Muscle layer of duodenum (tissue), 2 donors: Measurements from ENCODE around the gene RPL29.
"Not testable (repeated sequence)": the region's sequence is repeated elsewhere in the genome, so short reads cannot be mapped to it uniquely, and the experiment has no call there.

ENCODE experiments used
- H3K27ac ChIP-seq: one replicate; pipeline ENCODE4 v1.7.0; 2013; ENCODE audit warnings: mild to moderate bottlenecking, low read length
- H3K27me3 ChIP-seq: one replicate; pipeline ENCODE4 v1.7.0; 2013; ENCODE audit warnings: low read depth, mild to moderate bottlenecking, control low read depth, low read length
- H3K36me3 ChIP-seq, 2 donors: one replicate each; pipeline ENCODE4 v1.7.0; 2013; ENCODE audit warnings: low read length in 2 of 2, control low read depth in 1 of 2, mild to moderate bottlenecking in 1 of 2; ENCODE audit not compliant: insufficient read depth in 2 of 2, control insufficient read depth in 1 of 2
- H3K4me1 ChIP-seq, 2 donors: one replicate each; pipeline ENCODE4 v1.7.0; 2013; ENCODE audit warnings: low read length in 2 of 2, mild to moderate bottlenecking in 2 of 2, control low read depth in 1 of 2, moderate library complexity in 1 of 2; ENCODE audit not compliant: insufficient read depth in 2 of 2, control insufficient read depth in 1 of 2
- H3K4me3 ChIP-seq, 2 donors: one replicate each; pipeline ENCODE4 v1.7.0; 2013; ENCODE audit warnings: low read length in 2 of 2, low read depth in 1 of 2, mild to moderate bottlenecking in 1 of 2
- H3K9me3 ChIP-seq, 2 donors: one replicate each; pipeline ENCODE4 v1.7.0; 2013; ENCODE audit warnings: low read length in 2 of 2, control low read depth in 1 of 2, mild to moderate bottlenecking in 1 of 2; ENCODE audit not compliant: control insufficient read depth in 1 of 2
- donor health status: healthy.

Gene RPL29

DNA sequence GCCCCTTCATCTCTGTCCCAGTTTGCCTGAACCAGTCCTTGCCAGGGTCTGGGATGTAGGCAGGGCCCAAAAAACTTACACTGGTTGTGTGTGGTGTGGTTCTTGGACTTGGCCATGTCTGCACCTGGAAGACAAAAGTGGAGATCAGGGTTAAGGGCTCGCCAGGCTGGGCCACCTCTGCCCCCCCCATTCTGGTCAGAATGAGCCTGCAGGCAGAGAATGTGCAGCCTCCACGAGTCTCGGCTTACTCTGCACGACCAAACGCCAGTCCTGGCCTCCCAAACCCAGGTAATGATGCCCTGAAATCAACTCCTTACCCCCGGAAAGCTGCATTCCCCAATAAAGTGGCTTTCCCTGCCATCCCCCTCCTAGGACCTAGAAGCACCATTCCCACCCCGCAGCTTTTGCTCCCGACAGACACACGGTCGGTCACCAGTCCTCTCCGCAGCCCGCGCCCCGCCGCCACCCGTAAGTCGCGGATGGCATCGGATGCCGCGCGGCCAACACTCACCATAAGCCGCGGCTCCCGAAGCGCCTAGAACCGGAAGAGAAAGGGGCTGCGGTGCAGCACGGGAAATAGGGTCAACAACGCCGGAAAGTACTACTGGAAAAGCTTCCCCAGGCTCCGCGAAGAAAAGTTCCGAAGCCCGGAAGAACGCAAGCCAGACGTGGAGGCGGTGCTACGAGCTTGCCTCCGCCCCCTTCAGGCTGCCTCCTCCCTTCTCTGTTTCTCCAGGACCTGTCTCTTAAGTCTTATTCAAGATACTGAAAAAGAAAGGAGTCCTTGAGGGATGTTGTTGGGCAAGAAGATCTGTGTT lies at the start of gene RPL29:
Gene RPL29, minus strand, starts transcription at position 550 of the 818 bp plus-strand sequence. Its CDS starts 434 bp downstream, at position 116.
- peaks cover 17 to 31% of the 10 kb centered on the region in 2 donors for H3K36me3 ChIP-seq
- H3K27ac ChIP-seq, result peak within 1 kb of the TSS; percentile 91
- H3K27me3 ChIP-seq, result no peaks in the 10 kb centered on the region
- no peaks in the 10 kb centered on the region for H3K9me3 ChIP-seq
- peak within 1 kb of the TSS; percentile 86 to 93 for H3K4me3 ChIP-seq
- H3K4me1 ChIP-seq, result peaks cover 12 to 14% of the 10 kb centered on the region in 2 donors

DNA sequence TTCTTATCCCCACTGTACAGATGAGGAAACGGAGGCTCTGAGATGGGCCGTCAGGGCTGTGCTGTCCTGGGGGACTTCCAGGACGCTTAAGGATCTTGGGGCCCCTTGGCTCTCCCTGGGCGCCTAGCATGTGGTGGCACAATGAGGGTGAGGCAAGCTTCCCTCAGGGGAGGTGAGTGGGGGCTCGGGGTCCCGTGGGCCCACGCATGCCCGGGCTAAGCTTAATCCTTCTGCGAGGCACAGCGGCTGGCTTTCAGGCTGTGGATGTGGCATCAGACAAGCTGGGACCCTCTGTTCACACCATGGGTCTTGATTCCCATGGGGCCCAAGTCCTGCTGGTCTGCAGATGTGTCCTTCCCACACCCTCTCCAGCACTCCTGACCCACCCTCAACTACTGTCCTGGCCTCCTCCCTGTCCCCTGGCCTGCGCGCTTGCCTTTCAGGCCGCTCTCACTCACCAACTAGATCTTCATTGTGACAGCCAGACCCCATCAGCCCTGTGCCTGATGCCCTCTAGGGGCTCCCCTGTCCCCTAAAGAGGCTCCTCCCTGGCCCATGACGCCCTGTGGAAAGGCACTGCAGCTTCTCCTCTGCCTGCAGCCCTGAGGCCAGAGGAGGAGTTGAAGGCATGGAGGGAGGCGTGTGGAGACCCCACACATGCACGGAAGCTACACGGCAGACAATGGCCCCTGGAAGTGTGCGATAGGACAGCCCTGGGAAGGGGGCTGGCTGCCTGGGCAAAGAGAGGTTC lies 49.3 kb upstream of the RPL29 start:
- H3K4me1 ChIP-seq, result peaks cover 0 to 13% of the 10 kb centered on the region in 2 donors

DNA sequence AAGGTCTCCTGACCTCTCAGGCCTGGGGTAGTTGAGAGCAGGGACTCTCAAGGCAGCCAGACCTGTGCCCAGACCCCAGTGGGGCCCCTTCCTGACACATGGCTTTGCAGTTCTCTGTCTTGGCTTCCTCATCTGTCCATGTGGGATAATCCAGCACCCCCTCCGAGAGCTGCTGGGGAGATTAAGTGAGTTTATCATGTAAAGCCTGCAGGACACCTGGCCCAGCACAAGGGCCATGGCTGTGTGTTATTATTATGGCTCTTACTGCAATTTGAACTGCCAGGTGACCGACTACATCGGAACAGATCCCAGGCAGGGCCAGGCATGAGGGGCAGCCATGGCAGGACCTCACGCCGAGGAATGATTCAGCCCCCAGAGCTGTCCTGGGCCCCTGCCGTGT lies 48.1 kb upstream of the RPL29 start:
- Histone ChIP-seq H3K4me1 (peaks cover 0 to 17% of the 10 kb centered on the region in 2 donors), H3K9me3 (no peaks in the 10 kb centered on the region), H3K27ac (no peak overlapping the region)

More for the DNA sequence above, 49.3 kb upstream of the RPL29 start:
- Histone ChIP-seq H3K9me3 (no peaks in the 10 kb centered on the region), H3K27me3 (no peaks in the 10 kb centered on the region), H3K27ac (no peak overlapping the region), H3K4me3 (no peak overlapping the region), H3K36me3 (peaks cover 0 to 10% of the 10 kb centered on the region in 2 donors)

DNA sequence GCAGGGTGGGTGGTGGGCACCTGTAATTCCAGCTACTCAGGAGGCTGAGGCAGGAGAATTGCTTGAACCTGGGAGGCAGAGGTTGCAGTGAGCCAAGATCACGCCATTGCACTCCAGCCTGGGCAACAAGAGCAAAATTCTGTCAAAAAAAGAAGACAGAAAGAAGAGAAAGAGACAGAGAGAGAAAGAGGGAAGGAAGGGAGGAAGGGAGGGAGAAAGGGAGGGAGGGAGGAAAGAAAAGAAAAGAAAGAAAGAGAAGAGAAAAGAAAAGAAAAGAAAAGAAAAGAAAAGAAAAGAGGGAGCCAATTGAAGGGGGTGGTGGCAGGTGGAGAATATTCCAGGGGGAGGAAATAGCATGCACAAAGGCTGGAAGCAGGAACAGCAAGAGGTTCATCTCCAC lies 47.3 kb upstream of the RPL29 start:
- H3K4me1 ChIP-seq, result peaks cover 0 to 19% of the 10 kb centered on the region in 2 donors
- H3K4me3 ChIP-seq, H3K27ac ChIP-seq, H3K36me3 ChIP-seq, H3K9me3 ChIP-seq, H3K27me3 ChIP-seq: not testable (repeated sequence)

More for the DNA sequence above, 48.1 kb upstream of the RPL29 start:
- Histone ChIP-seq H3K27me3 (no peaks in the 10 kb centered on the region), H3K36me3 (no peaks in the 10 kb centered on the region), H3K4me3 (no peak overlapping the region)

DNA sequence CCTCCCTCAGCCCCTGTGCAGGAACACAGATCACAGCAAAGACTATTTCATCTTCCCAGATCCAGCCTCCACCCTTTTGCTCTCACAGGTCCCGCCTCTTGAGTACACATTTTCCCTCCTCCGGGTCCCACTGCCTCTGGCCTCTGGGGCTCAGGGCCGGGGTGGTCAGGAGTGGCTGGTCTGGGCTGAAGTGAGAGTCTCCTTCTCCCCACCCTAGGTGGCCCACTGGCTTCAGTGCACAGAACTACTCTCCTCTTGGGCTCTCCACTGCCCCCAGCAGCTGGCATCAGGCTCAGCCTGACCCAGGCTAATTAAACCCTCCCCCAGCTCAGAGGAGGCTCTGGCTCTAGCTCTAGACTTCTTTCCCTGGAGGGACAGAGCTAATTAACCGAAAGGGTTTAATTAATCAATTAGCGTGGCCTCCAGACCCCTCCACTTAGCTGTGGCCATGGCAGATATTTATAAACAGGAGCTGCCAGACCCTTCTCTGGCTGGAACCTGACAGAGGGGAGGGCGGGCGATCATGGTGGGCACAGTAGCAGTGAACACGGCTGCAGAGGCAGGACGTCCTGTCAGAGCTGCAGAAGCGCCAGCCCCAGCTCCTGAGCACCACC lies 45.5 kb upstream of the RPL29 start:
- peaks cover 0 to 8% of the 10 kb centered on the region in 2 donors for H3K4me1 ChIP-seq

DNA sequence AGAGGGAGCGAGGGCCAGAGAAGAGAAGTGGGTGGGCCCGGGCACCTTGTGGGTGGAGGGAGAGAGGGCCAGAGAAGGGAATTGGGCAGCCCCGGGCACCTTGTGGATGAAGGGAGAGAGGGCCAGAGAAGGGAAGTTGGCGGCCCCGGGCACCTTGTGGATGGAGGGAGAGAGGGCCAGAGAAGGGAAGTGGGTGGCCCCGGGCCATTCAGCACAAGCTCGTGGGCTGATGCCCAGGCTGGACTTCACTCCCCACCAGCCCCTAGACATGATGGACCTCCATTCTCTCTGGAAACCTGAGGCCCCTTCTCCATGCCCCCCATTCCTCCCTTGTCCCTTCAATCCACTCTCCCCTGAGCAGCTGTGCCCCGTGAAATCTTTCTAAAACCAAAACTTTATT lies 44.9 kb upstream of the RPL29 start:
- H3K4me3 ChIP-seq, result no peak overlapping the region
- peaks cover 0 to 7% of the 10 kb centered on the region in 2 donors for H3K4me1 ChIP-seq
- H3K27ac ChIP-seq, result no peak overlapping the region

More for the DNA sequence above, 45.5 kb upstream of the RPL29 start:
- no peaks in the 10 kb centered on the region for H3K27me3 ChIP-seq
- H3K9me3 ChIP-seq, result no peaks in the 10 kb centered on the region
- H3K4me3 ChIP-seq, result no peak overlapping the region
- H3K36me3 ChIP-seq, result no peaks in the 10 kb centered on the region
- no peak overlapping the region for H3K27ac ChIP-seq

DNA sequence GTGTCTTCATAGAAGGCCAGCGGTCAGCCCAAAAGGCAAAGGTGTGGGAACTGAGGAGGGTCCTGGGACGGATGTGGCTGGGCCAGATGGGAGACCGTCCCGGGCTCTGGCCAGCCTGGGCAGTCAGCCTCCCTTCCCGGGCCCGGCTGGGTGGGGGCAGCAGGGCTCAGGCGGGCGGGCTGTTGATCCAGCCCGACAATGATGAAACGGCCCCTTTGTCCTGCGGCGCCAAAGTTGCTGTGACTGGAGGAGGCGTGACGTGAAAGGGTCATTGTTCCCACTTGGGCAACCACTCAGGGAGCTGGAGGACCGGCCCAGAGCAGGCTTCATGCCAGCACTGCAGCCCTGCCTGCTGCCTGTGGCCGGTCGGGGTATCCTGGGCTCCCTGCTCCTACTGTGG lies 44.2 kb upstream of the RPL29 start:
- H3K4me1 ChIP-seq, result peaks cover 0 to 7% of the 10 kb centered on the region in 2 donors
- H3K36me3 ChIP-seq, result no peaks in the 10 kb centered on the region
- H3K27me3 ChIP-seq, result no peaks in the 10 kb centered on the region
- H3K4me3 ChIP-seq, result no peak overlapping the region
- H3K9me3 ChIP-seq, result no peaks in the 10 kb centered on the region
- H3K27ac ChIP-seq, result no peak overlapping the region

More for the DNA sequence above, 44.9 kb upstream of the RPL29 start:
- H3K9me3 ChIP-seq, result no peaks in the 10 kb centered on the region
- H3K27me3 ChIP-seq, result no peaks in the 10 kb centered on the region
- no peaks in the 10 kb centered on the region for H3K36me3 ChIP-seq

DNA sequence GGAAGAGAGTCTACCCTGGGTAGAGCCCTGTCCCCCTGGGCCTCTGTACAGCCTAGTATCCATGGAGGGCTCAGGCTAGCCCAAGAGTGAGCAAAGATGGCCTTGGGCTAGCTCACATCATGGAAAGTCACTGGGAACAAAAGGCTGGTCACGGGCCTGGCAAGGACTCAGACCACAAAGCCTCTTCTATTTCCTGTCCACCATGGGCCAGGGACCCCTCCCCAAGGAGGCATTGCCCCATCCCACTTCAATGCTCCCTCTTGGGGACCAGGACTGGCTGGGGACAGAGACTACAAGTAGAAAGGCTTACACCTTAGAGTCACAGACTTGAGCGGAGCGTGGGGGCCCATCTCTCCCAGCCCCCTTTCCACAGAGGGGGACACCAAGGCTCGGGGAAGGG lies 43.7 kb upstream of the RPL29 start:
- peaks cover 0 to 7% of the 10 kb centered on the region in 2 donors for H3K4me1 ChIP-seq
- no peaks in the 10 kb centered on the region for H3K27me3 ChIP-seq
- no peaks in the 10 kb centered on the region for H3K9me3 ChIP-seq
- no peak overlapping the region for H3K27ac ChIP-seq
- no peaks in the 10 kb centered on the region for H3K36me3 ChIP-seq
- H3K4me3 ChIP-seq, result no peak overlapping the region

DNA sequence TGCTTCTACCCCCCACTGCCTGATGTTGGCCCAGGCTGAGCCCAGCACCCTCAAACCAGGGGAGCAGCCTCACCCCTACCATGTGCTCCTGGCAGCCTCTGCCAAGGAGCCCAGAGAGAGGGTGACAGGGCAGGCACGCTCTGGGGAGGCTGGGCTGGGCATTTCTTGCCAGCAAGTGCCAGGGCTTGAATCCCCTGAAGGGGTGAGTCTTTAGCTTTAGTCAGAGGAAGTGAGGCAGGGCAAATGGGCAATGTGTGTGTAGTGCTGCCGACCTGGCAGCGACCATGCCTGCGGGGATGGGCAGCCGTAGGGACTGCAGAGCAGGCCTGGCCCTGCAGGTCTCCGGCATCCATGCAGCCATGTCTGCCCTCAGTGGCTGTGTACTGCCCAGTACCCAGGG lies 42.5 kb upstream of the RPL29 start:
- Histone ChIP-seq H3K4me3 (no peak overlapping the region), H3K4me1 (peaks cover 0 to 7% of the 10 kb centered on the region in 2 donors), H3K27me3 (no peaks in the 10 kb centered on the region), H3K36me3 (no peaks in the 10 kb centered on the region), H3K9me3 (no peaks in the 10 kb centered on the region), H3K27ac (no peak overlapping the region)

DNA sequence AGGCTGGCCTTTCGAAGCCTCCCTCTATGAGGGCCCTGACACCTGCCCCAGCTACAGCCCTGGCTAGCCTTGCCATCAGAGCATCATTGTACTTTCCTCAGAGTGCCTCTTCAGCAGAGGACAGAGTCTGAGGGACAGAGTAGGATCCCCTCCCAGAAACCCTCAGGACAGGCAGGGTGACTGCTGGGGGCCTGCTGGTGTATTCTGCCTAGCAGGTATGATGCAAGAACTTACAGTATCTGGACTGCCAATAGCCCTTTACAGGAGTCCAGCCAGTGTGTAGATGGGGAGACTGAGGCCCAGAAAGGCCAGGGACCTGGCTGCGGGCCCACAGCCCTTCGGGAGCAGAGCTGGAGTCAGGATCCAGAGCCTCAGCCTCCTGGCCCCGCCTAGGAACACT lies 41.6 kb upstream of the RPL29 start:
- H3K36me3 ChIP-seq, result no peaks in the 10 kb centered on the region
- no peaks in the 10 kb centered on the region for H3K27me3 ChIP-seq
- no peak overlapping the region for H3K27ac ChIP-seq
- no peak overlapping the region for H3K4me3 ChIP-seq
- H3K9me3 ChIP-seq, result no peaks in the 10 kb centered on the region
- peaks cover 0 to 7% of the 10 kb centered on the region in 2 donors for H3K4me1 ChIP-seq

DNA sequence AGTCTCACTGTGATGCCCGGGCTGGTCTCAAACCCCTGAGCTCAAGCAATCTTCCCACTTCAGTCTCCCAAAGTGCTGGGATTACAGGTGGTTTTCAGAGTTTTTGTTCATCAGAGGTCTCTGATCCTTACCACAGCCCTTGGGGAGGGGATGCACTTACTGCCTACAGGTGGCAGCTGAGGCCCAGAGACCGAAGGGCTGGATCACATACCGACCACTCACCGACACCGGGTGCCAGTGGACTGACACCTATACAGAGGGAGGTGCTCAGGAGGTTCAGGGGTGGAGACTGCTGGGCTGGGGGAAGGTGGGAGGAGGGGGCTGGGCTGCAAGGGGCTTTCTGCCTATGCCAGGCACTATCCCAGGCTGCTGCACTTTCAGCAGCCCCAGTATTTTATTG lies 41.1 kb upstream of the RPL29 start:
- H3K4me1 ChIP-seq, result peaks cover 0 to 7% of the 10 kb centered on the region in 2 donors
- H3K36me3 ChIP-seq, result no peaks in the 10 kb centered on the region
- H3K27ac ChIP-seq, result no peak overlapping the region
- H3K9me3 ChIP-seq, result no peaks in the 10 kb centered on the region
- H3K27me3 ChIP-seq, result no peaks in the 10 kb centered on the region
- H3K4me3 ChIP-seq, result no peak overlapping the region
